Lower leg skin (tissue), 4 donors: ENCODE measurements around the gene ASB13. TPM values are rescaled to one million over a fixed set of nuclear protein-coding genes. Genes with fewer than 3 reads are reported as not detected.

Experiments used
- DNase-seq, 2 donors: peaks; one replicate each; pipeline ENCODE4 v3.0.0-alpha.2; 2019; ENCODE audit warnings: low spot score in 2 of 2
- H3K4me3 ChIP-seq: fragments of 200-600 bp; sonication (generic); 2 replicates; pipeline ENCODE4 v1.5.1; 2017; ENCODE audit warnings: mild to moderate bottlenecking, low read depth; ENCODE audit not compliant: poor library complexity, severe bottlenecking
- POLR2A ChIP-seq, 2 donors: fragments of 450-650 bp; IDR thresholded peaks; one replicate each; pipeline ENCODE4 v1.6.1; 2016 to 2017; ENCODE audit warnings: antibody characterized with exemption in 2 of 2, mild to moderate bottlenecking in 1 of 2, moderate library complexity in 1 of 2
- WGBS, 2 donors: methylation state at CpG; one replicate each; pipeline ENCODE4 v1.1.5; 2018; 5-methylcytosine and 5-hydroxymethylcytosine counted together
- intact Hi-C: fragments of 100-400 bp; cut with DNase I; formaldehyde crosslinking; loops from one replicate; pipeline ENCODE4 v1.15.0; 2023; ENCODE audit warnings: low total_unique reads
- total RNA-seq, 4 donors: library from RNA; depleted of rRNA; stranded (reverse); fragments of >200 nt; gene quantifications; one replicate each; pipeline ENCODE4 v1.1.0, GENCODE V29; 2016
- TF ChIP-seq, protein P1 (sequence below), 3 donors: fragments of 450-650 bp; IDR thresholded peaks; one replicate each; pipeline ENCODE4 v1.5.1; 2016; ENCODE audit warnings: antibody characterized with exemption in 3 of 3, mild to moderate bottlenecking in 3 of 3, moderate library complexity in 2 of 3

The ASB13 gene
- total RNA-seq, 4 donors from 2014 or later: 9.9 to 28.5 (median 18.4) TPM

DNA sequence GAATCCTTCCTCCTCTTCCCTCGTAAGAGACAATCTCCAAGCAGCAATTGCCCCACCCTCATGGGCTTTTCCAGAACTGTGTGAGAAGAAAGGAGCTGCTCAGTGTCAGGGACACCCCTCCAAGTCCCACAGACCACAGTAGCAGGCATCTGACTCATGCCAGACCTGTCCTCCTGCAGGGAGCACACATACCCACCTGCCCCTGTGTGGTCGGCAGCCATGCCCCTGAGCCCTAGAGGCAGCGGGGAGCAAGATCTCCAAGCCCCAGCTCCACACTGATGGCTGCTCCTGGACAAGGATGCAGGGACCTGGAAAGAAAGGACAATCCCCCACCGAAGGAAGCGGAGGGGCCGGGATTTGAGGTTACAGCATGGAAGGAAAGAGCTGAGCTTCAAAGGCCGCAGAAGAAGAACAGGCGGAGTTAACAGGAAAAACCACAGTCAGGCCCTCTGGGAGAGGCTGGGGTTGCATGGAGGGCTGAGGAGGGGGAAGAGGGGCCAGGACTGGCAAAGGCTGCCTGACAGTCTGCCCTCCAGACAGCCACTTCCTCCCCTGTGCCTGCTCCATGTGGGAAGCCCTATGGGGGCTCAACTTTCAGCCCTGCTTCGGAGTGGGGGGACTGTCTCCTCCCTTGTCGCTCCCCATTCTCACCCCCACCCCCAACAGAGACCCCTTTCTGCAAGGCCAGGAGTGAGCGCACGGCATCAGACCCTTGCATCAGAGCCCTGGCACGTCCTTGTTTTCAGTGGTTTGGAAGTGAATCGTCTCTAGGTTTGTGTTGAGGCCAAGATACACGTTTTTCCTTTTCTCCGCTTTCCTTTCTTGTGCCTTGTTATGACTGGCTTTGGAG, 46.8 kb downstream of the ASB13 start:
- intact Hi-C loops: no loop called here
- DNase-seq: no peak
- no peak overlapping the region for H3K4me3 ChIP-seq
- WGBS, 2 donors: 57 to 63% methylated on average over 16 of the region's 16 CpGs
- no peak for TF ChIP-seq POLR2A (IDR thresholded peaks at IDR 0.05)
- TF ChIP-seq, protein P1, sequence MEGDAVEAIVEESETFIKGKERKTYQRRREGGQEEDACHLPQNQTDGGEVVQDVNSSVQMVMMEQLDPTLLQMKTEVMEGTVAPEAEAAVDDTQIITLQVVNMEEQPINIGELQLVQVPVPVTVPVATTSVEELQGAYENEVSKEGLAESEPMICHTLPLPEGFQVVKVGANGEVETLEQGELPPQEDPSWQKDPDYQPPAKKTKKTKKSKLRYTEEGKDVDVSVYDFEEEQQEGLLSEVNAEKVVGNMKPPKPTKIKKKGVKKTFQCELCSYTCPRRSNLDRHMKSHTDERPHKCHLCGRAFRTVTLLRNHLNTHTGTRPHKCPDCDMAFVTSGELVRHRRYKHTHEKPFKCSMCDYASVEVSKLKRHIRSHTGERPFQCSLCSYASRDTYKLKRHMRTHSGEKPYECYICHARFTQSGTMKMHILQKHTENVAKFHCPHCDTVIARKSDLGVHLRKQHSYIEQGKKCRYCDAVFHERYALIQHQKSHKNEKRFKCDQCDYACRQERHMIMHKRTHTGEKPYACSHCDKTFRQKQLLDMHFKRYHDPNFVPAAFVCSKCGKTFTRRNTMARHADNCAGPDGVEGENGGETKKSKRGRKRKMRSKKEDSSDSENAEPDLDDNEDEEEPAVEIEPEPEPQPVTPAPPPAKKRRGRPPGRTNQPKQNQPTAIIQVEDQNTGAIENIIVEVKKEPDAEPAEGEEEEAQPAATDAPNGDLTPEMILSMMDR (IDR thresholded peaks at IDR 0.05): no peak

DNA sequence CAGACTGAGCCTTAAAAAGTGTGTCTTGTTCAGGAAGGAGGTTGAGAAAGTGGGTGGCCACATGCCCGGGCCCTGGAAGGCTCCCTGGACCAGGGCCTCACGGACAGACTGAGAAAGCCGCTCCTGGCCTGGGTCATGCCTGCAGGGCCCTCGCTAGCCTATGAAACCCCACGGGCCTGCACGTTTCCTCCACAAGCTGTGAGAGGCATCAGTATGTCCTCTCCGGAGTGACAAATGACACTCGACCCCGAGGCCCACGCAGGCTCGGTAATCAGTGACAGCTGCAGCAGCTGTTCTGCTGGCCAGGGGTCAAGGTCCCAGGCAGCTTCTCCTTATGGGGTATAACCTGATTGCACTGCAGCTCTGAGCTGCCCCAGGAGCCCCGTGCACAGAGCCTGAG, 47.6 kb downstream of the ASB13 start:
- WGBS, 2 donors: 47 to 54% methylated on average over 12 of the region's 12 CpGs
- peak; percentile 51 to 94 for DNase-seq

DNA sequence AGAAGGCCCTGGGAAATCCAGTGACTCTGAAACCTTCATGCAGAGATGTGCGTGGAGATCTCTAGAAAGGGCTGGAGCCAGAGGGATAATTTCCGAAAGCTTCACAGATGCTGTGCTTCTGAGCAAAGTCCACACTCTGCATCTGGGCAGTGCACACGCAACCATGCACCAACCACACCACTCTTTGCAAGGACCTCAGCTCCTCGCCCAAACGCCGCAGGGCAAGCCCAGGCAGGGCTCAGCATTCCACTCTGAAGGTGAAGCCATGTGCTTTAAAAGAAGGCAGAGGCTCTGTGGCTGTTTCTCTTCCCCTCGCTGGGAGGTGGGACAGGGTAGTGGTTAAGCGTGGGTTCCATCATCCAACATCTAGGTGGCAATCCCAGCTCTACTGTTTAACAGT, 48.4 kb downstream of the ASB13 start:
- 66 to 71% methylated on average over 8 of the region's 8 CpGs for WGBS, 2 donors
- TF ChIP-seq POLR2A (IDR thresholded peaks at IDR 0.05): no peak
- TF ChIP-seq, protein P1 (IDR thresholded peaks at IDR 0.05): no peak
- H3K4me3 ChIP-seq: no peak overlapping the region
- intact Hi-C loops: no loop called here
- DNase-seq: no peak

More for the DNA sequence above, 47.6 kb downstream of the ASB13 start:
- H3K4me3 ChIP-seq: no peak overlapping the region
- no peak for TF ChIP-seq POLR2A (IDR thresholded peaks at IDR 0.05)
- intact Hi-C loops: no loop called here

DNA sequence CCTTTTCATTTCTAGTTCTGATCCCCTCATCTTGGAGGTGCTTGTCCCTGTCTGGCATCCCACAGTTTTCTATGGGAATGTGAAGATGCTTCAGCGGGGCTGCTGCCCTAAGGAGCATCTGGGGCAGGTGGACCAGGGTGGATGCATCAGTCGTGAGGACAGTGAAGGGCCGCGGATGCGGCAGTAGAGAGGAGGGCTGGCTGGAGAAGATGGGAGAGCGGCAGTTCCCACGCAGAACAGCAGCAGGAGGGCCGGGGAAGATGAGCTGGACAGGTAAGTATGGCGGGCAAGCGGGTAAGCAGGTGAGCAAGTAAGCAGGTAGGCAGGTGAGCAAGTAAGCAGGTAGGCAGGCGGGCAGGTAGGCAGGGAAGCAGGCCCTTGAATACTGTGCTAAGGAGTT, 48.9 kb downstream of the ASB13 start:
- WGBS, 2 donors: 84 to 85% methylated on average over 11 of the region's 11 CpGs
- H3K4me3 ChIP-seq: no peak overlapping the region
- intact Hi-C loops: no loop called here
- DNase-seq: no peak
- TF ChIP-seq, protein P1 (IDR thresholded peaks at IDR 0.05): no peak
- TF ChIP-seq POLR2A (IDR thresholded peaks at IDR 0.05): no peak

- 50 to 52% methylated on average over 6 of the region's 6 CpGs for WGBS, 2 donors
- intact Hi-C loops: no loop called here
These were observed 49.6 kb downstream of the ASB13 start for GRCh38 chr10:5616836-5617235.

GRCh38 chr10:5616046-5616445, 50.3 kb downstream of the ASB13 start:
- TF ChIP-seq POLR2A (IDR thresholded peaks at IDR 0.05): no peak
- TF ChIP-seq, protein P1 (IDR thresholded peaks at IDR 0.05): no peak
- 81 to 90% methylated on average over 19 to 21 of the region's 26 CpGs for WGBS, 2 donors
- intact Hi-C loops: no loop called here
- H3K4me3 ChIP-seq: no peak overlapping the region
- no peak for DNase-seq

More at GRCh38 chr10:5616836-5617235, 49.6 kb downstream of the ASB13 start:
- TF ChIP-seq, protein P1 (IDR thresholded peaks at IDR 0.05): no peak
- no peak for TF ChIP-seq POLR2A (IDR thresholded peaks at IDR 0.05)
- no peak overlapping the region for H3K4me3 ChIP-seq
- DNase-seq: no peak
